Liver (tissue), 3 donors: ENCODE measurements around the gene VWA3B.

Experiments used
- CTCF ChIP-seq: fragments of 150-350 bp; IDR thresholded peaks from 2 replicates; pipeline ENCODE4 v1.5.1; 2017; ENCODE audit warnings: improper control_type of control experiment, low read depth, low read length; ENCODE audit not compliant: missing input control
- FOXA1 ChIP-seq: IDR thresholded peaks from 2 replicates; pipeline ENCODE4 v1.6.1; 2016; ENCODE audit warnings: antibody characterized with exemption
- GABPA ChIP-seq, 2 donors: IDR thresholded peaks in 1 of 2; conservative IDR thresholded peaks in 1 of 2; 2 replicates each; pipeline ENCODE4 v1.6.1; 2016; ENCODE audit warnings: antibody characterized with exemption in 2 of 2, mild to moderate bottlenecking in 1 of 2, moderate library complexity in 1 of 2
- JUND ChIP-seq, 2 donors: IDR thresholded peaks; 2 replicates each; pipeline ENCODE4 v1.6.1; 2016; ENCODE audit warnings: antibody characterized with exemption in 2 of 2
- MAX ChIP-seq: IDR thresholded peaks from 2 replicates; pipeline ENCODE4 v1.6.1; 2016; ENCODE audit warnings: antibody characterized with exemption
- RAD21 ChIP-seq, 2 donors: IDR thresholded peaks; 2 replicates each; pipeline ENCODE4 v1.6.1; 2016; ENCODE audit warnings: antibody characterized with exemption in 2 of 2, mild to moderate bottlenecking in 2 of 2
- TAF1 ChIP-seq: conservative IDR thresholded peaks from 2 replicates; pipeline ENCODE4 v1.6.1; 2016; ENCODE audit warnings: antibody characterized with exemption, mild to moderate bottlenecking
- donor health status: healthy.
- donor health status: healthy.

- no peak for TF ChIP-seq GABPA (IDR thresholded peaks at IDR 0.05 in 1 of 2, conservative IDR thresholded peaks at IDR 0.05 in 1 of 2)
- TF ChIP-seq TAF1 = no peak
- TF ChIP-seq MAX = no peak
- TF ChIP-seq CTCF = no peak
- TF ChIP-seq RAD21 (IDR thresholded peaks at IDR 0.05) = no peak
- TF ChIP-seq FOXA1 = no peak
- TF ChIP-seq JUND (IDR thresholded peaks at IDR 0.05) = no peak
These were observed 36.9 kb upstream of the VWA3B start for GRCh38 chr2:98050070-98050469.
